Neural cell (in vitro differentiated cells): ENCODE results near the gene MYH13.

ENCODE experiments used
- EP300 ChIP-seq: fragments of 450-650 bp; conservative IDR thresholded peaks from 2 replicates; pipeline ENCODE4 v1.6.1; 2014; ENCODE audit warnings: antibody characterized with exemption, mild to moderate bottlenecking, moderate library complexity; ENCODE audit not compliant: poor library complexity, severe bottlenecking
- EZH2 ChIP-seq: fragments of 200-600, 300-800 bp; shearing (Covaris generic), sonication (generic); IDR thresholded peaks from 2 replicates; pipeline ENCODE4 v1.6.1; 2014; ENCODE audit warnings: antibody characterized with exemption, low read length, borderline replicate concordance, mild to moderate bottlenecking; ENCODE audit not compliant: insufficient read depth, poor library complexity, severe bottlenecking
- MXI1 ChIP-seq: fragments of 450-650 bp; conservative IDR thresholded peaks from 2 replicates; pipeline ENCODE4 v1.6.1; 2014; ENCODE audit warnings: antibody characterized with exemption, mild to moderate bottlenecking; ENCODE audit not compliant: poor library complexity, severe bottlenecking
- POLR2AphosphoS5 ChIP-seq: IDR thresholded peaks from 2 replicates; pipeline ENCODE4 v1.6.1; 2012
- RAD21 ChIP-seq: fragments of 450-650 bp; conservative IDR thresholded peaks from 2 replicates; pipeline ENCODE4 v1.6.1; 2014; ENCODE audit warnings: antibody characterized with exemption, mild to moderate bottlenecking, moderate library complexity
- REST ChIP-seq: IDR thresholded peaks from 2 replicates; pipeline ENCODE4 v1.6.1; 2012; ENCODE audit warnings: borderline replicate concordance
- SMC3 ChIP-seq: fragments of 450-650 bp; conservative IDR thresholded peaks from 2 replicates; pipeline ENCODE4 v1.6.1; 2014; ENCODE audit warnings: antibody characterized with exemption, mild to moderate bottlenecking, moderate library complexity; ENCODE audit not compliant: poor library complexity
- TF ChIP-seq, protein P1 (sequence below): fragments of 450-650 bp; IDR thresholded peaks from 2 replicates; pipeline ENCODE4 v1.5.1; 2014; ENCODE audit warnings: antibody characterized with exemption, mild to moderate bottlenecking, moderate library complexity; ENCODE audit not compliant: poor library complexity, severe bottlenecking

DNA sequence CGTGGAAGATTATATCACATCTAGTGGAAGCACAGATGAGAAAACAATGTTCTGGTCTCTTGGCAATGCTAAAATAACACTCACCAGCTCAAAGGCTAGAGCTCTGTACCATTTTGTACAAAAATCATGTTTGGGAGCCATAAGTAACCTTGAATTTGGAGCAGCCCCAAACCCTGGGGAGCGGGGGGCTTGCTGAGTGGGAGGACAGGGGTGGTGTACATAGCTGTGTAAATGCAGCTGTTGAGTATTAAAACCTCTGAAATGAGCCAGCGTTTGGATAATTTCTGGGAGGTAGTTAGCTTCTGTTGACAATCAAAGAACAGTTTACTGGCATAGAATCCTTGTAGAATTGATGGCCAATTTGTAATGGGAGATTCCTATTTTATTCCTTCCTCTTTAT is 44.6 kb upstream of the MYH13 start:
- TF ChIP-seq, protein P1, sequence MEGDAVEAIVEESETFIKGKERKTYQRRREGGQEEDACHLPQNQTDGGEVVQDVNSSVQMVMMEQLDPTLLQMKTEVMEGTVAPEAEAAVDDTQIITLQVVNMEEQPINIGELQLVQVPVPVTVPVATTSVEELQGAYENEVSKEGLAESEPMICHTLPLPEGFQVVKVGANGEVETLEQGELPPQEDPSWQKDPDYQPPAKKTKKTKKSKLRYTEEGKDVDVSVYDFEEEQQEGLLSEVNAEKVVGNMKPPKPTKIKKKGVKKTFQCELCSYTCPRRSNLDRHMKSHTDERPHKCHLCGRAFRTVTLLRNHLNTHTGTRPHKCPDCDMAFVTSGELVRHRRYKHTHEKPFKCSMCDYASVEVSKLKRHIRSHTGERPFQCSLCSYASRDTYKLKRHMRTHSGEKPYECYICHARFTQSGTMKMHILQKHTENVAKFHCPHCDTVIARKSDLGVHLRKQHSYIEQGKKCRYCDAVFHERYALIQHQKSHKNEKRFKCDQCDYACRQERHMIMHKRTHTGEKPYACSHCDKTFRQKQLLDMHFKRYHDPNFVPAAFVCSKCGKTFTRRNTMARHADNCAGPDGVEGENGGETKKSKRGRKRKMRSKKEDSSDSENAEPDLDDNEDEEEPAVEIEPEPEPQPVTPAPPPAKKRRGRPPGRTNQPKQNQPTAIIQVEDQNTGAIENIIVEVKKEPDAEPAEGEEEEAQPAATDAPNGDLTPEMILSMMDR, result no peak
- no peak for TF ChIP-seq EP300
- TF ChIP-seq EZH2, result no peak
- TF ChIP-seq POLR2AphosphoS5, result no peak
- no peak for TF ChIP-seq RAD21
- TF ChIP-seq REST, result no peak
- no peak for TF ChIP-seq SMC3
- no peak for TF ChIP-seq MXI1
